Left lung (tissue), 10 donors: ENCODE data around the gene HMGA1. TPM values are rescaled to one million over a fixed set of nuclear protein-coding genes. Genes with fewer than 3 reads are reported as not detected.

ENCODE experiments used
- ATAC-seq: fragments of 200-7000 bp; cut with Tn5 transposase; one replicate; pipeline ENCODE4 v1.9.1; 2020; ENCODE audit warnings: moderate library complexity
- DNase-seq, 4 donors: peaks; one replicate each; pipeline ENCODE4 v3.0.0-alpha.2; 2013 to 2020
- H3K27ac ChIP-seq, 2 donors: fragments of 200-600 bp; sonication (generic) in 1 of 2; one replicate each; pipeline versions ENCODE4 v1.5.0 to v1.8.0; 2020 to 2021
- H3K27me3 ChIP-seq, 2 donors: fragments of 200-600 bp; sonication (generic) in 1 of 2; one replicate each; pipeline versions ENCODE4 v1.5.0 to v1.8.0; 2020 to 2021
- H3K36me3 ChIP-seq, 2 donors: fragments of 200-600 bp; sonication (generic) in 1 of 2; one replicate each; pipeline versions ENCODE4 v1.5.0 to v1.8.0; 2020 to 2021
- H3K4me1 ChIP-seq, 2 donors: fragments of 200-600 bp; one replicate each; pipeline ENCODE4 v1.8.0; 2021
- H3K4me3 ChIP-seq, 2 donors: fragments of 200-600 bp; sonication (generic) in 1 of 2; one replicate each; pipeline versions ENCODE4 v1.5.0 to v1.8.0; 2020 to 2021; ENCODE audit warnings: mild to moderate bottlenecking in 1 of 2
- H3K9me3 ChIP-seq, 2 donors: fragments of 200-600 bp; sonication (generic) in 1 of 2; one replicate each; pipeline versions ENCODE4 v1.5.0 to v1.8.0; 2020 to 2021
- intact Hi-C, 2 donors: fragments of 100-400 bp; cut with DNase I; formaldehyde crosslinking; loops; one replicate each; pipeline versions ENCODE4 v1.11.2 to v1.14.2; 2022
- polyA plus RNA-seq, 6 donors: library from polyadenylated mRNA; unstranded; fragments of 120-200 nt; gene quantifications; one replicate each; pipeline ENCODE4 v1.2.1, GENCODE V29; 2013; ENCODE audit not compliant: insufficient read length in 6 of 6
- total RNA-seq, 2 donors: library from RNA; stranded (reverse); fragmentation: NEBNext Ultra II Directional; extraction: Animal tissue kit (Norgen Biotek cat#: 25700); gene quantifications; one replicate each; pipeline ENCODE4 v1.2.1, GENCODE V29; 2021
- TF ChIP-seq, protein P1 (sequence below), 2 donors: fragments of 200-600 bp; sonication (generic) in 1 of 2; IDR thresholded peaks; one replicate each; pipeline versions ENCODE4 v1.5.0 to v1.8.0; 2021; ENCODE audit warnings: antibody characterized with exemption in 2 of 2
- donor health status: DM: no; HTN: yes; CAD: no.
- donor health status: DM: no; HTN: no; CAD: no.

Gene HMGA1
- total and polyA plus RNA-seq, 8 donors: 75.1 to 197 (median 155) TPM

DNA sequence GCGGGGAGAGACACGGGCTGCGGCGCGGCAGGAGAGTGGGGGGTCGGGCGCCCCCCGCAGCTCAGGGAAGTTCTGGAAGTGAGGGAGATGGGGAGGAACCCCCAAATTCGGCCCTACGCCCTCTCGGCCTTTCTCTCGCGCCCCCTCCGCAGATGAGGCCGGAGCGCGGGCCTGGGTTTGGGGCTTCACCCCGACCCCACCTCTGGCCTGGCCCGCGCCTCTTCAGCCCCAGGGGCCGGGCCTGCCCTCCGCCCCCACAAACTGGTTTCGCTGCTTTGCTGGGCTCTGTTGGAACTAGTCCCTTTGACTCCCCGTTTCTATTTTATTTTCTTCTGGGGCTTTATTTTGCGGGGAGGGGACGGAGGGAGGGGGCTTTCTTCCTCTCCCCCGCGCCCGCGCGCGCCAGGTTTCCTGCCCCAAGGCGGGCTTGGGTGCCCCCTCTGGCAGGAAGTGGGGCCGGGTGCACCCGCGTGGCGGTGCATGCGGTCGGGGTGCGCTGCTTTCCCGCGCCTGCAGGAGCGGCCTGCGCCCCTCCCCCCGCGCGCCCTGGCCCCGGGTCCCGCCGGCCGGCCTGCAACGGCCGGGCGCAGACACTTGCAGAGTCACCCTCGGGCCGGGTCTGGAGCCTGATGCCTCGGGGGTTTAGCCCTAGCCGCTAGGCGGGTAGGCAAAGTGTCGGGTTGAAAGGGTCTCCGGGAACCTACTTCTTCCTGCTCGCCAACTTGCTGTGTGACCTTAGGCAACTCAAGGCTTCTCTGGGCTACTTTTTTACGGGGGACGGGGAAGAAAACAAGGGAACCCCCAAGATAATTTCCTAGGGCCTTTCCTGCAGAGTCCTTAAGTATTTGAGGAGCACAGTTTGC, 1.3 kb downstream of the HMGA1 start:
- Histone ChIP-seq H3K27ac (peak overlapping the region; percentile 53 to 70), H3K36me3 (peaks cover 0 to 30% of the 10 kb centered on the region in 2 donors), H3K9me3 (no peaks in the 10 kb centered on the region), H3K27me3 (no peaks in the 10 kb centered on the region), H3K4me3 (peak overlapping the region; percentile 65 to 68), H3K4me1 (peaks cover 6 to 41% of the 10 kb centered on the region in 2 donors)
- ATAC-seq (peak; percentile 5), DNase-seq (peak in 3 of 4 donors; percentile 17 to 89 (median 53))
- TF ChIP-seq, protein P1, sequence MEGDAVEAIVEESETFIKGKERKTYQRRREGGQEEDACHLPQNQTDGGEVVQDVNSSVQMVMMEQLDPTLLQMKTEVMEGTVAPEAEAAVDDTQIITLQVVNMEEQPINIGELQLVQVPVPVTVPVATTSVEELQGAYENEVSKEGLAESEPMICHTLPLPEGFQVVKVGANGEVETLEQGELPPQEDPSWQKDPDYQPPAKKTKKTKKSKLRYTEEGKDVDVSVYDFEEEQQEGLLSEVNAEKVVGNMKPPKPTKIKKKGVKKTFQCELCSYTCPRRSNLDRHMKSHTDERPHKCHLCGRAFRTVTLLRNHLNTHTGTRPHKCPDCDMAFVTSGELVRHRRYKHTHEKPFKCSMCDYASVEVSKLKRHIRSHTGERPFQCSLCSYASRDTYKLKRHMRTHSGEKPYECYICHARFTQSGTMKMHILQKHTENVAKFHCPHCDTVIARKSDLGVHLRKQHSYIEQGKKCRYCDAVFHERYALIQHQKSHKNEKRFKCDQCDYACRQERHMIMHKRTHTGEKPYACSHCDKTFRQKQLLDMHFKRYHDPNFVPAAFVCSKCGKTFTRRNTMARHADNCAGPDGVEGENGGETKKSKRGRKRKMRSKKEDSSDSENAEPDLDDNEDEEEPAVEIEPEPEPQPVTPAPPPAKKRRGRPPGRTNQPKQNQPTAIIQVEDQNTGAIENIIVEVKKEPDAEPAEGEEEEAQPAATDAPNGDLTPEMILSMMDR (IDR thresholded peaks at IDR 0.05): peak in 1 of 2 donors; percentile 35
- intact Hi-C loops: no loop called here

DNA sequence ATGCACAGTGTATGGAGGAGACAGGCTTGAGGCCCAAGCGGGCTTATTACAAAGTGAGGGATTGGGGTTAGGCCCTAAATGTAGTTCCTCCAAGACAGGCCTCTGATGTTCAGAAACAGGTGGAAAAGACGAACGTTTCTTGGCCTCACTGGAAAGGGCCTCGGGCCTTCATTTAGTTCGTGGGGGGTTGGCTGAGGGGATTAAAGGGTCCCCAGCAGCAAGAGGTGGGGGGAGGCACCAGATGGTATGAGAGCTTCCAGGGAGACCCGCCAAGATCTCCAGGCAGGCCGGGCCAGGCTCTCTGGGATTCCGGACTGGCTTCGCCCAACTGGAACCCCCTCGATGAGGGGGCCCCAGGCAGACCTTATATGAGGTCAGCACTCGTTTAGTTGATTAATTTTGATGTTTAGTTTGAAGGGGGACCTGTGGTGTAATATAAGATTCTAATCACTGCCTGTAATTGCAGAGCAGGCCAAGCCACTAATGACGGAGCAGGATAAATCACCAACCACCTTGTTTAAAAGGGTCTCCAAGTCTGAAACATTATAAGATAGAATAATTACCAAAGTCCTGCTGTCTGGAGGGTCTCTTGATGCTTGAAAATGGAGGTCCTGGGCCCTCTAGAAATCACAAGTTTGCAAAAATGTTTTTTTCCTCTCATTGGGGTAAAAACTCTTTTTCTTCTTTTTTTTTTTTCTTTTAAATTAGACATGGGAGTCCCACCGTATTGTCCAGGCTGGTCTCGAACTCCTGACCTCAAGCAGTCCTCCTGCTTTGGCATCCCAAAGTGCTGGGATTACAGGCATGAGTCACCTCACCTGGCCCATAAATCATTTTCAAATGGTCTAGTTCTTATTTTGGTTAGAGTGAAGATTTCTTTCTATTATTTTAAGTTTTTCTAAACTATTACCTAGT, 2.2 kb downstream of the HMGA1 start:
- no peaks in the 10 kb centered on the region for H3K27me3 ChIP-seq
- no peaks in the 10 kb centered on the region for H3K9me3 ChIP-seq
- H3K36me3 ChIP-seq: peaks cover 0 to 38% of the 10 kb centered on the region in 2 donors
- peak overlapping the region in 1 of 2 donors; percentile 70 for H3K27ac ChIP-seq
- TF ChIP-seq, protein P1 (IDR thresholded peaks at IDR 0.05): no peak
- peaks cover 6 to 50% of the 10 kb centered on the region in 2 donors for H3K4me1 ChIP-seq
- ATAC-seq (no peak), DNase-seq (no peak)
- intact Hi-C loops: no loop called here
- H3K4me3 ChIP-seq: peak overlapping the region in 1 of 2 donors; percentile 68

DNA sequence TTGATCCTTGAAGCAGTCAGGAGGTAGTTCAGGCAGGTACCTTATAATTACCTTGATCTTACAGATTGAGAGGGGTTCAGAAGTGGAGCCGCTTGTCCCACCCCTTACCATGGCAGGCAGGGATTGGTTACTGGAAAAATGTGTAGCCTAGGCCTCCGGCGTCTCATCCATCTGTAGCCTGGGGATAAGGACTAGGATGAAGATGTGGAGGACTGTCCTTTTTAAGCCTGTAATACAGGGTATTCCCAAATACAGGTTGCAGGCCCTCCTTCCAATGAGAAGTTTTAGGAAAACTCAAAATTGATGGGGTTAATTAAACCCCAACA, 2.8 kb downstream of the HMGA1 start:
- intact Hi-C loops: no loop called here
- Histone ChIP-seq H3K4me3 (no peak overlapping the region), H3K27ac (no peak overlapping the region), H3K9me3 (no peaks in the 10 kb centered on the region), H3K27me3 (no peaks in the 10 kb centered on the region), H3K4me1 (peaks cover 12 to 56% of the 10 kb centered on the region in 2 donors), H3K36me3 (peaks cover 0 to 38% of the 10 kb centered on the region in 2 donors)
- TF ChIP-seq, protein P1 (IDR thresholded peaks at IDR 0.05): no peak
- DNase-seq (no peak), ATAC-seq (no peak)

DNA sequence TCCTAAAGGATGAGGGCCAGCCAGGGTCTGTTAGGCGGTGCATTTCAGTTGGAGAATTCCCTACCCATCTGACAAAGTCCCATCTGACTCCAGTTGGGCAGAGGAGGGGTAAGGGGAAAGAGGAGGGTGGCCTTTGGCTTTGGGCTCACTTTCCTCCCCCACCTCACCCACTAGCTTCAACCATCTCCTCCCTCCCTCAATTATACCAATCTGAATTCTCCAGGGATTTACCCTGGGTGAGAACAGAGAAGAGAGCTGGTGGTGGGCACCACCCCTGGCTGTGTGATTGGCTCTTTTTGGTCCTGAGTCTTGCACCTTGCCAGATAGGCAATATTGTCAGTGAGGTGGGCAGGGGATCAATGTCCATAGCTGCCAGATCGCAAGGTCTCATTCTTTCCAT, 3.2 kb downstream of the HMGA1 start:
- DNase-seq (no peak), ATAC-seq (no peak)
- Histone ChIP-seq H3K36me3 (peaks cover 0 to 38% of the 10 kb centered on the region in 2 donors), H3K27ac (no peak overlapping the region), H3K4me3 (no peak overlapping the region), H3K27me3 (no peaks in the 10 kb centered on the region), H3K4me1 (peaks cover 15 to 60% of the 10 kb centered on the region in 2 donors), H3K9me3 (no peaks in the 10 kb centered on the region)
- intact Hi-C loops: no loop called here
- TF ChIP-seq, protein P1 (IDR thresholded peaks at IDR 0.05): no peak
